ENCODE measurements around the gene SHOC1.
A peak's percentile ranks its signal among the peaks of the same experiment; 100 is the strongest.

SHOC1 gene

GRCh38 chr9:111831371-111832108 is 36.8 kb upstream of the SHOC1 start:
- Histone ChIP-seq H3K4me2 (ENCODE audit: low read length) (no peak overlapping the region), H3F3A (ENCODE audit: control insufficient read depth, insufficient read depth) (no peaks in the 10 kb centered on the region), H3K36me3 (ENCODE audit: control insufficient read depth, low read length) (no peaks in the 10 kb centered on the region), H4K20me1 (ENCODE audit: control insufficient read depth, insufficient read depth, low read depth, low read length) (no peaks in the 10 kb centered on the region), H3K27me3 (ENCODE audit: control insufficient read depth, low read length) (no peaks in the 10 kb centered on the region), H3K9me3 (ENCODE audit: control insufficient read depth, insufficient read depth, low read length) (no peaks in the 10 kb centered on the region), H3K79me2 (ENCODE audit: control insufficient read depth, low read length) (no peaks in the 10 kb centered on the region), H3K4me1 (ENCODE audit: control insufficient read depth, low read length) (no peaks in the 10 kb centered on the region), H3K9me2 (replicated peaks; ENCODE audit: control insufficient read depth, low read length) (no peaks in the 10 kb centered on the region), H3K4me3 (ENCODE audit: low read length) (no peak overlapping the region), H3K27ac (ENCODE audit: low read depth, low read length) (no peak overlapping the region)
- TF ChIP-seq CTCF (IDR thresholded peaks at IDR 0.05; ENCODE audit: low read depth, low read length, poor library complexity, severe bottlenecking) (no peak), EZH2phosphoT487 (IDR thresholded peaks at IDR 0.05; ENCODE audit: borderline replicate concordance, low read length) (no peak)

GRCh38 chr9:111828193-111828592 is 33.5 kb upstream of the SHOC1 start:
- Histone ChIP-seq H3F3A (ENCODE audit: control insufficient read depth, insufficient read depth) (no peaks in the 10 kb centered on the region), H3K4me2 (ENCODE audit: low read length) (no peak overlapping the region), H3K9me3 (ENCODE audit: control insufficient read depth, insufficient read depth, low read length) (no peaks in the 10 kb centered on the region), H3K79me2 (ENCODE audit: control insufficient read depth, low read length) (no peaks in the 10 kb centered on the region), H3K27ac (ENCODE audit: low read depth, low read length) (no peak overlapping the region), H3K4me1 (ENCODE audit: control insufficient read depth, low read length) (no peaks in the 10 kb centered on the region), H4K20me1 (ENCODE audit: control insufficient read depth, insufficient read depth, low read depth, low read length) (no peaks in the 10 kb centered on the region), H3K4me3 (ENCODE audit: low read length) (no peak overlapping the region), H3K36me3 (ENCODE audit: control insufficient read depth, low read length) (no peaks in the 10 kb centered on the region), H3K9me2 (replicated peaks; ENCODE audit: control insufficient read depth, low read length) (no peaks in the 10 kb centered on the region), H3K27me3 (ENCODE audit: control insufficient read depth, low read length) (no peaks in the 10 kb centered on the region)
- no peak for TF ChIP-seq EZH2phosphoT487 (IDR thresholded peaks at IDR 0.05; ENCODE audit: borderline replicate concordance, low read length)
- peak; percentile 51 for TF ChIP-seq CTCF (IDR thresholded peaks at IDR 0.05; ENCODE audit: low read depth, low read length, poor library complexity, severe bottlenecking)

GRCh38 chr9:111825468-111826145 is 30.9 kb upstream of the SHOC1 start:
- Histone ChIP-seq H3K27me3 (ENCODE audit: control insufficient read depth, low read length) (no peaks in the 10 kb centered on the region), H3K27ac (ENCODE audit: low read depth, low read length) (no peak overlapping the region), H3K36me3 (ENCODE audit: control insufficient read depth, low read length) (no peaks in the 10 kb centered on the region), H3F3A (ENCODE audit: control insufficient read depth, insufficient read depth) (no peaks in the 10 kb centered on the region), H3K9me3 (ENCODE audit: control insufficient read depth, insufficient read depth, low read length) (no peaks in the 10 kb centered on the region), H3K9me2 (replicated peaks; ENCODE audit: control insufficient read depth, low read length) (no peaks in the 10 kb centered on the region), H4K20me1 (ENCODE audit: control insufficient read depth, insufficient read depth, low read depth, low read length) (no peaks in the 10 kb centered on the region), H3K4me2 (ENCODE audit: low read length) (no peak overlapping the region), H3K4me1 (ENCODE audit: control insufficient read depth, low read length) (no peaks in the 10 kb centered on the region), H3K79me2 (ENCODE audit: control insufficient read depth, low read length) (no peaks in the 10 kb centered on the region), H3K4me3 (ENCODE audit: low read length) (no peak overlapping the region)
- TF ChIP-seq EZH2phosphoT487 (IDR thresholded peaks at IDR 0.05; ENCODE audit: borderline replicate concordance, low read length) = no peak
- TF ChIP-seq CTCF (IDR thresholded peaks at IDR 0.05; ENCODE audit: low read depth, low read length, poor library complexity, severe bottlenecking) = no peak

All from DOHH2 (cell line).